ENCODE data around the gene AP2S1. TPM values are rescaled to one million over a fixed set of nuclear protein-coding genes. Genes with fewer than 3 reads are reported as not detected.
A peak's percentile ranks its signal among the peaks of the same experiment; 100 is the strongest.

The AP2S1 gene
- total and polyA plus RNA-seq, 2 experiments from 2014 or later: 140 to 299 TPM

GRCh38 chr19:46821512-46822409 lies 28.9 kb downstream of the AP2S1 start:
- no peaks in the 10 kb centered on the region for H3K27me3 ChIP-seq (ENCODE audit: insufficient read depth)
- no peak overlapping the region for H3K4me3 Mint-ChIP-seq
- H3K27ac ChIP-seq (ENCODE audit: low read depth): no peak overlapping the region
- no peaks in the 10 kb centered on the region for H3K9me2 ChIP-seq (ENCODE audit: insufficient read depth)
- no peak overlapping the region for H3K27ac Mint-ChIP-seq
- no peaks in the 10 kb centered on the region for H3K36me3 ChIP-seq (ENCODE audit: insufficient read depth)
- no peaks in the 10 kb centered on the region for H3F3A ChIP-seq (replicated peaks; ENCODE audit: low read depth)
- no peak for DNase-seq (ENCODE audit: low spot score)
- H2AFZ ChIP-seq: 0 out of 2 replicates have a peak overlapping the region, but pooled peaks have one; percentile 43
- no peak overlapping the region for H3K4me2 ChIP-seq
- H4K20me1 ChIP-seq (replicated peaks; ENCODE audit: insufficient read depth): no peaks in the 10 kb centered on the region
- no peaks in the 10 kb centered on the region; the same call in 2 of the 3 replicates for H3K9me3 Mint-ChIP-seq
- peaks cover 2% of the 10 kb centered on the region for H3K27me3 Mint-ChIP-seq (ENCODE audit: insufficient read depth, low read depth, poor library complexity)
- no peaks in the 10 kb centered on the region for H3K4me1 ChIP-seq (ENCODE audit: insufficient read depth)
- TF ChIP-seq CREB1 (CRISPR knock-in tag; IDR thresholded peaks at IDR 0.05; ENCODE audit: low read depth) (no peak), POLR2AphosphoS5 (IDR thresholded peaks at IDR 0.05; ENCODE audit: low read depth) (no peak), CTCF (conservative IDR thresholded peaks at IDR 0.05; ENCODE audit: low read depth in 2 of 2) (no peak), EZH2phosphoT487 (IDR thresholded peaks at IDR 0.05; ENCODE audit: unreplicated experiment) (no peak), JUNB (IDR thresholded peaks at IDR 0.05; ENCODE audit: unreplicated experiment) (no peak), STAT1 (IDR thresholded peaks at IDR 0.05; ENCODE audit: unreplicated experiment) (no peak), EZH2 (IDR thresholded peaks at IDR 0.05; ENCODE audit: low read depth, unreplicated experiment) (no peak), ZNF331 (CRISPR knock-in tag; IDR thresholded peaks at IDR 0.05; ENCODE audit: low read depth) (no peak), ZNF114 (CRISPR knock-in tag; IDR thresholded peaks at IDR 0.05) (no peak), NANOG (IDR thresholded peaks at IDR 0.05; ENCODE audit: borderline replicate concordance) (no peak)
- TF ChIP-seq, protein P1, sequence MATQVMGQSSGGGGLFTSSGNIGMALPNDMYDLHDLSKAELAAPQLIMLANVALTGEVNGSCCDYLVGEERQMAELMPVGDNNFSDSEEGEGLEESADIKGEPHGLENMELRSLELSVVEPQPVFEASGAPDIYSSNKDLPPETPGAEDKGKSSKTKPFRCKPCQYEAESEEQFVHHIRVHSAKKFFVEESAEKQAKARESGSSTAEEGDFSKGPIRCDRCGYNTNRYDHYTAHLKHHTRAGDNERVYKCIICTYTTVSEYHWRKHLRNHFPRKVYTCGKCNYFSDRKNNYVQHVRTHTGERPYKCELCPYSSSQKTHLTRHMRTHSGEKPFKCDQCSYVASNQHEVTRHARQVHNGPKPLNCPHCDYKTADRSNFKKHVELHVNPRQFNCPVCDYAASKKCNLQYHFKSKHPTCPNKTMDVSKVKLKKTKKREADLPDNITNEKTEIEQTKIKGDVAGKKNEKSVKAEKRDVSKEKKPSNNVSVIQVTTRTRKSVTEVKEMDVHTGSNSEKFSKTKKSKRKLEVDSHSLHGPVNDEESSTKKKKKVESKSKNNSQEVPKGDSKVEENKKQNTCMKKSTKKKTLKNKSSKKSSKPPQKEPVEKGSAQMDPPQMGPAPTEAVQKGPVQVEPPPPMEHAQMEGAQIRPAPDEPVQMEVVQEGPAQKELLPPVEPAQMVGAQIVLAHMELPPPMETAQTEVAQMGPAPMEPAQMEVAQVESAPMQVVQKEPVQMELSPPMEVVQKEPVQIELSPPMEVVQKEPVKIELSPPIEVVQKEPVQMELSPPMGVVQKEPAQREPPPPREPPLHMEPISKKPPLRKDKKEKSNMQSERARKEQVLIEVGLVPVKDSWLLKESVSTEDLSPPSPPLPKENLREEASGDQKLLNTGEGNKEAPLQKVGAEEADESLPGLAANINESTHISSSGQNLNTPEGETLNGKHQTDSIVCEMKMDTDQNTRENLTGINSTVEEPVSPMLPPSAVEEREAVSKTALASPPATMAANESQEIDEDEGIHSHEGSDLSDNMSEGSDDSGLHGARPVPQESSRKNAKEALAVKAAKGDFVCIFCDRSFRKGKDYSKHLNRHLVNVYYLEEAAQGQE (IDR thresholded peaks at IDR 0.05; ENCODE audit: unreplicated experiment): no peak
- TF ChIP-seq, protein P2, sequence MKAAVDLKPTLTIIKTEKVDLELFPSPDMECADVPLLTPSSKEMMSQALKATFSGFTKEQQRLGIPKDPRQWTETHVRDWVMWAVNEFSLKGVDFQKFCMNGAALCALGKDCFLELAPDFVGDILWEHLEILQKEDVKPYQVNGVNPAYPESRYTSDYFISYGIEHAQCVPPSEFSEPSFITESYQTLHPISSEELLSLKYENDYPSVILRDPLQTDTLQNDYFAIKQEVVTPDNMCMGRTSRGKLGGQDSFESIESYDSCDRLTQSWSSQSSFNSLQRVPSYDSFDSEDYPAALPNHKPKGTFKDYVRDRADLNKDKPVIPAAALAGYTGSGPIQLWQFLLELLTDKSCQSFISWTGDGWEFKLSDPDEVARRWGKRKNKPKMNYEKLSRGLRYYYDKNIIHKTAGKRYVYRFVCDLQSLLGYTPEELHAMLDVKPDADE (IDR thresholded peaks at IDR 0.05): no peak
- TF ChIP-seq, protein P3, sequence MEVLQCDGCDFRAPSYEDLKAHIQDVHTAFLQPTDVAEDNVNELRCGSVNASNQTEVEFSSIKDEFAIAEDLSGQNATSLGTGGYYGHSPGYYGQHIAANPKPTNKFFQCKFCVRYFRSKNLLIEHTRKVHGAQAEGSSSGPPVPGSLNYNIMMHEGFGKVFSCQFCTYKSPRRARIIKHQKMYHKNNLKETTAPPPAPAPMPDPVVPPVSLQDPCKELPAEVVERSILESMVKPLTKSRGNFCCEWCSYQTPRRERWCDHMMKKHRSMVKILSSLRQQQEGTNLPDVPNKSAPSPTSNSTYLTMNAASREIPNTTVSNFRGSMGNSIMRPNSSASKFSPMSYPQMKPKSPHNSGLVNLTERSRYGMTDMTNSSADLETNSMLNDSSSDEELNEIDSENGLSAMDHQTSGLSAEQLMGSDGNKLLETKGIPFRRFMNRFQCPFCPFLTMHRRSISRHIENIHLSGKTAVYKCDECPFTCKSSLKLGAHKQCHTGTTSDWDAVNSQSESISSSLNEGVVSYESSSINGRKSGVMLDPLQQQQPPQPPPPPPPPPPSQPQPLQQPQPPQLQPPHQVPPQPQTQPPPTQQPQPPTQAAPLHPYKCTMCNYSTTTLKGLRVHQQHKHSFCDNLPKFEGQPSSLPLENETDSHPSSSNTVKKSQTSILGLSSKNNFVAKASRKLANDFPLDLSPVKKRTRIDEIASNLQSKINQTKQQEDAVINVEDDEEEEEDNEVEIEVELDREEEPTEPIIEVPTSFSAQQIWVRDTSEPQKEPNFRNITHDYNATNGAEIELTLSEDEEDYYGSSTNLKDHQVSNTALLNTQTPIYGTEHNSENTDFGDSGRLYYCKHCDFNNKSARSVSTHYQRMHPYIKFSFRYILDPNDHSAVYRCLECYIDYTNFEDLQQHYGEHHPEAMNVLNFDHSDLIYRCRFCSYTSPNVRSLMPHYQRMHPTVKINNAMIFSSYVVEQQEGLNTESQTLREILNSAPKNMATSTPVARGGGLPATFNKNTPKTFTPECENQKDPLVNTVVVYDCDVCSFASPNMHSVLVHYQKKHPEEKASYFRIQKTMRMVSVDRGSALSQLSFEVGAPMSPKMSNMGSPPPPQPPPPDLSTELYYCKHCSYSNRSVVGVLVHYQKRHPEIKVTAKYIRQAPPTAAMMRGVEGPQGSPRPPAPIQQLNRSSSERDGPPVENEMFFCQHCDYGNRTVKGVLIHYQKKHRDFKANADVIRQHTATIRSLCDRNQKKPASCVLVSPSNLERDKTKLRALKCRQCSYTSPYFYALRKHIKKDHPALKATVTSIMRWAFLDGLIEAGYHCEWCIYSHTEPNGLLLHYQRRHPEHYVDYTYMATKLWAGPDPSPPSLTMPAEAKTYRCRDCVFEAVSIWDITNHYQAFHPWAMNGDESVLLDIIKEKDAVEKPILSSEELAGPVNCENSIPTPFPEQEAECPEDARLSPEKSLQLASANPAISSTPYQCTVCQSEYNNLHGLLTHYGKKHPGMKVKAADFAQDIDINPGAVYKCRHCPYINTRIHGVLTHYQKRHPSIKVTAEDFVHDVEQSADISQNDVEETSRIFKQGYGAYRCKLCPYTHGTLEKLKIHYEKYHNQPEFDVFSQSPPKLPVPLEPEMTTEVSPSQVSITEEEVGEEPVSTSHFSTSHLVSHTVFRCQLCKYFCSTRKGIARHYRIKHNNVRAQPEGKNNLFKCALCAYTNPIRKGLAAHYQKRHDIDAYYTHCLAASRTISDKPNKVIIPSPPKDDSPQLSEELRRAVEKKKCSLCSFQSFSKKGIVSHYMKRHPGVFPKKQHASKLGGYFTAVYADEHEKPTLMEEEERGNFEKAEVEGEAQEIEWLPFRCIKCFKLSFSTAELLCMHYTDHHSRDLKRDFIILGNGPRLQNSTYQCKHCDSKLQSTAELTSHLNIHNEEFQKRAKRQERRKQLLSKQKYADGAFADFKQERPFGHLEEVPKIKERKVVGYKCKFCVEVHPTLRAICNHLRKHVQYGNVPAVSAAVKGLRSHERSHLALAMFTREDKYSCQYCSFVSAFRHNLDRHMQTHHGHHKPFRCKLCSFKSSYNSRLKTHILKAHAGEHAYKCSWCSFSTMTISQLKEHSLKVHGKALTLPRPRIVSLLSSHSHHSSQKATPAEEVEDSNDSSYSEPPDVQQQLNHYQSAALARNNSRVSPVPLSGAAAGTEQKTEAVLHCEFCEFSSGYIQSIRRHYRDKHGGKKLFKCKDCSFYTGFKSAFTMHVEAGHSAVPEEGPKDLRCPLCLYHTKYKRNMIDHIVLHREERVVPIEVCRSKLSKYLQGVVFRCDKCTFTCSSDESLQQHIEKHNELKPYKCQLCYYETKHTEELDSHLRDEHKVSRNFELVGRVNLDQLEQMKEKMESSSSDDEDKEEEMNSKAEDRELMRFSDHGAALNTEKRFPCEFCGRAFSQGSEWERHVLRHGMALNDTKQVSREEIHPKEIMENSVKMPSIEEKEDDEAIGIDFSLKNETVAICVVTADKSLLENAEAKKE (CRISPR knock-in tag; IDR thresholded peaks at IDR 0.05): no peak
- ATAC-seq: peak; percentile 59
- H3K36me3 Mint-ChIP-seq (ENCODE audit: low read depth): no peaks in the 10 kb centered on the region
- no peaks in the 10 kb centered on the region for H3K79me2 ChIP-seq (replicated peaks; ENCODE audit: insufficient read depth)
- H3K4me3 ChIP-seq: no peak overlapping the region
- H3K4me1 Mint-ChIP-seq: peaks cover 5% of the 10 kb centered on the region

All from GM23338 (cell line).